Inflammatory macrophage treated with lipopolysaccharide for 1 hour (primary cell): ENCODE results near the gene MRM2.

Experiments
- DNase-seq, 2 donors: peaks; one replicate each; pipeline ENCODE4 v3.0.0-alpha.2; 2020 to 2022

MRM2 gene

GRCh38 chr7:2264158-2264557 lies 22.2 kb upstream of the MRM2 start:
- no peak for DNase-seq

- DNase-seq: no peak
Observed at GRCh38 chr7:2263176-2263575, 21.2 kb upstream of the MRM2 start.

- DNase-seq: peak; percentile 66 to 68
Observed at GRCh38 chr7:2261611-2262010, 19.6 kb upstream of the MRM2 start.

- DNase-seq: no peak
Observed at GRCh38 chr7:2260820-2261219, 18.8 kb upstream of the MRM2 start.

- DNase-seq: no peak
Observed at GRCh38 chr7:2259480-2259879, 17.5 kb upstream of the MRM2 start.

- no peak for DNase-seq
Observed at GRCh38 chr7:2258661-2259365, 16.8 kb upstream of the MRM2 start.

- no peak for DNase-seq
Observed at GRCh38 chr7:2257651-2258050, 15.6 kb upstream of the MRM2 start.

- DNase-seq: no peak
Observed at GRCh38 chr7:2257046-2257551, 15.1 kb upstream of the MRM2 start.

- DNase-seq: no peak
Observed at GRCh38 chr7:2256306-2257045, 14.5 kb upstream of the MRM2 start.

GRCh38 chr7:2255145-2256139 lies 13.4 kb upstream of the MRM2 start:
- no peak for DNase-seq

GRCh38 chr7:2254429-2255144 lies 12.6 kb upstream of the MRM2 start:
- DNase-seq: no peak

GRCh38 chr7:2253525-2254244 lies 11.7 kb upstream of the MRM2 start:
- DNase-seq: no peak

GRCh38 chr7:2253021-2253420 lies 11.0 kb upstream of the MRM2 start:
- DNase-seq: no peak

- DNase-seq: no peak
Observed at GRCh38 chr7:2251841-2252771, 10.1 kb upstream of the MRM2 start.

GRCh38 chr7:2251381-2251780 lies 9.4 kb upstream of the MRM2 start:
- DNase-seq: no peak

- no peak for DNase-seq
Observed at GRCh38 chr7:2249744-2250323, 7.8 kb upstream of the MRM2 start.

GRCh38 chr7:2248984-2249694 lies 7.1 kb upstream of the MRM2 start:
- DNase-seq: peak; percentile 72 to 80

- DNase-seq: no peak
Observed at GRCh38 chr7:2247141-2247995, 5.4 kb upstream of the MRM2 start.
